Neuronal stem cell (in vitro differentiated cells): ENCODE results near the gene ROR1.

Experiments
- DNase-seq: peaks from one replicate; pipeline ENCODE4 v3.0.0-alpha.2; 2013; ENCODE audit warnings: low spot score
- H2AFZ ChIP-seq: one replicate; pipeline ENCODE4 v1.6.1; 2013; ENCODE audit warnings: mild to moderate bottlenecking, low read length, inconsistent platforms
- H2AK5ac ChIP-seq: 2 replicates; pipeline ENCODE4 v1.6.1; 2013; ENCODE audit warnings: low read depth, mild to moderate bottlenecking, inconsistent platforms, low read length, moderate library complexity, mixed read lengths
- H2BK120ac ChIP-seq: 2 replicates; pipeline ENCODE4 v1.6.1; 2013; ENCODE audit warnings: low read depth, mild to moderate bottlenecking, inconsistent platforms, low read length, moderate library complexity, mixed read lengths
- H2BK12ac ChIP-seq: one replicate; pipeline ENCODE4 v1.6.1; 2013; ENCODE audit warnings: low read length, inconsistent platforms
- H2BK15ac ChIP-seq: 2 replicates; pipeline ENCODE4 v1.6.1; 2013; ENCODE audit warnings: mild to moderate bottlenecking, low read length, inconsistent platforms, mixed read lengths
- H2BK5ac ChIP-seq: one replicate; pipeline ENCODE4 v1.6.1; 2013; ENCODE audit warnings: inconsistent platforms, mild to moderate bottlenecking, low read length, moderate library complexity
- H3K14ac ChIP-seq: one replicate; pipeline ENCODE4 v1.6.1; 2013; ENCODE audit warnings: low read length, inconsistent platforms
- H3K18ac ChIP-seq: 2 replicates; pipeline ENCODE4 v1.6.1; 2013; ENCODE audit warnings: low read length, inconsistent platforms
- H3K23ac ChIP-seq: 2 replicates; pipeline ENCODE4 v1.6.1; 2013; ENCODE audit warnings: low read depth, mild to moderate bottlenecking, mixed read lengths, low read length, inconsistent platforms; ENCODE audit not compliant: poor library complexity
- H3K27ac ChIP-seq: replicated peaks from 3 replicates; pipeline ENCODE4 v1.5.1; 2013; ENCODE audit warnings: low read length, inconsistent platforms
- H3K27me3 ChIP-seq, 3 experiments: 2 replicates each; pipeline ENCODE4 v1.6.1; 2013; ENCODE audit warnings: low read length in 3 of 3, mild to moderate bottlenecking in 2 of 3, inconsistent platforms in 1 of 3, low read depth in 1 of 3, mixed read lengths in 1 of 3, moderate library complexity in 1 of 3; ENCODE audit not compliant: control insufficient read depth in 3 of 3, insufficient read depth in 3 of 3
- H3K36me3 ChIP-seq, 2 donors: replicated peaks in 1 of 2; 2 replicates each; pipeline ENCODE4 v1.6.1; 2013; ENCODE audit warnings: low read length in 2 of 2; ENCODE audit not compliant: control insufficient read depth in 2 of 2, insufficient read depth in 2 of 2
- H3K4ac ChIP-seq: 2 replicates; pipeline ENCODE4 v1.6.1; 2013; ENCODE audit warnings: inconsistent platforms, mild to moderate bottlenecking, low read length, moderate library complexity
- H3K4me1 ChIP-seq, 2 donors: 1 replicate in 1 of 2; 2 replicates in 1 of 2; pipeline ENCODE4 v1.6.1; 2013; ENCODE audit warnings: low read length in 2 of 2, low read depth in 1 of 2; ENCODE audit not compliant: control insufficient read depth in 2 of 2, insufficient read depth in 1 of 2
- H3K4me2 ChIP-seq: one replicate; pipeline ENCODE4 v1.6.1; 2013; ENCODE audit warnings: mild to moderate bottlenecking, low read length, inconsistent platforms; ENCODE audit not compliant: insufficient read depth, poor library complexity, severe bottlenecking
- H3K4me3 ChIP-seq, 2 donors: 2 replicates each; pipeline ENCODE4 v1.5.1; 2013; ENCODE audit warnings: low read length in 2 of 2, mild to moderate bottlenecking in 2 of 2, inconsistent platforms in 1 of 2, moderate library complexity in 1 of 2
- H3K79me1 ChIP-seq: one replicate; pipeline ENCODE4 v1.6.1; 2013; ENCODE audit warnings: low read depth, mild to moderate bottlenecking, inconsistent platforms, low read length, moderate library complexity
- H3K9ac ChIP-seq: one replicate; pipeline ENCODE4 v1.6.1; 2013; ENCODE audit warnings: mild to moderate bottlenecking, low read depth, low read length, inconsistent platforms; ENCODE audit not compliant: poor library complexity
- H3K9me3 ChIP-seq, 2 donors: replicated peaks in 1 of 2; 2 replicates each; pipeline versions ENCODE3 to v1.6.1; 2013; ENCODE audit warnings: low read length in 2 of 2, mild to moderate bottlenecking in 2 of 2, inconsistent platforms in 1 of 2, low read depth in 1 of 2, mixed read lengths in 1 of 2, moderate library complexity in 1 of 2; ENCODE audit not compliant: control insufficient read depth in 2 of 2, insufficient read depth in 1 of 2
- H4K8ac ChIP-seq: one replicate; pipeline ENCODE4 v1.6.1; 2013; ENCODE audit warnings: low read depth, mild to moderate bottlenecking, inconsistent platforms, low read length, moderate library complexity
- H4K91ac ChIP-seq: one replicate; pipeline ENCODE4 v1.6.1; 2013; ENCODE audit warnings: low read length, low read depth, mild to moderate bottlenecking, inconsistent platforms; ENCODE audit not compliant: poor library complexity
- WGBS, 2 donors: extraction: QIAGEN DNeasy Blood & Tissue Kit; methylation state at CpG; one replicate each; pipeline ENCODE4 v1.1.7; 2013; ENCODE audit warnings: missing lambda C conversion rate in 2 of 2, mixed read lengths in 1 of 2; ENCODE audit not compliant: insufficient read length in 2 of 2, insufficient replicate concordance in 1 of 2; ENCODE audit errors: extremely low coverage in 2 of 2; 5-methylcytosine and 5-hydroxymethylcytosine counted together

The ROR1 gene

DNA sequence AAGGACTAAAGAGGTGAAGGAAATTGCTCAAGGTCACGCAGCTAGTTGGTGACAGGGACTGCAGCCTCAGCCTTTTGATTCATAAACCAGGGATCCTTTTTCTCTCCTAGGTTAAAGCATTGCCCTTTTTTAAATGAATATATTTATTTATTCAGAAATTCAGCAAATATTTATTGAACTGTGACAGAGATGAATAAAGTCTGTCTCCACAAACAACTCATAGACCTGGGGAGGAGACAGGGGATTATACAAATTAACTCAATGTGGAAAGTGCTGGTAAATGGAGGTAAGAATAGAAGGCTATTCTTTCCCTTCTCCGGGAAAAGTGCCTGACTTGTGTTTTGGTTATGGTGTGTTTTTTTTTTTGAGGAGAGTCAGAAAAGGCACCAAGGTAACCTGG is 110.7 kb downstream of the ROR1 start:
- no peak overlapping the region for H3K4me2 ChIP-seq
- H3K4me1 ChIP-seq: peaks cover 4 to 11% of the 10 kb centered on the region in 2 donors
- no peak overlapping the region for H3K18ac ChIP-seq
- H3K9me3 ChIP-seq: no peaks in the 10 kb centered on the region
- H3K4ac ChIP-seq: no peak overlapping the region
- H2BK12ac ChIP-seq: no peak overlapping the region
- no peaks in the 10 kb centered on the region for H3K36me3 ChIP-seq
- no peak overlapping the region for H2AFZ ChIP-seq
- H4K8ac ChIP-seq: no peak overlapping the region
- no peak overlapping the region for H3K14ac ChIP-seq
- H2BK5ac ChIP-seq: no peak overlapping the region
- H3K23ac ChIP-seq: no peak overlapping the region
- no peak overlapping the region for H3K4me3 ChIP-seq
- no peak overlapping the region for H3K9ac ChIP-seq
- H2BK15ac ChIP-seq: no peak overlapping the region
- H3K27ac ChIP-seq: no peak overlapping the region
- WGBS, 2 donors: no CpG with 5 or more reads among the region's 2 CpGs
- H3K79me1 ChIP-seq: no peaks in the 10 kb centered on the region
- H3K27me3 ChIP-seq: no peaks in the 10 kb centered on the region
- H2AK5ac ChIP-seq: no peak overlapping the region
- no peak overlapping the region for H2BK120ac ChIP-seq
- DNase-seq: no peak
- H4K91ac ChIP-seq: no peak overlapping the region

- H3K18ac ChIP-seq: no peak overlapping the region
- no peak overlapping the region for H3K27ac ChIP-seq
- no peak overlapping the region for H3K9ac ChIP-seq
- H2BK120ac ChIP-seq: no peak overlapping the region
- no peak for DNase-seq
- peaks cover 4 to 11% of the 10 kb centered on the region in 2 donors for H3K4me1 ChIP-seq
- no peak overlapping the region for H3K23ac ChIP-seq
- H2BK12ac ChIP-seq: no peak overlapping the region
- H3K79me1 ChIP-seq: no peaks in the 10 kb centered on the region
- no peak overlapping the region for H4K91ac ChIP-seq
- H4K8ac ChIP-seq: no peak overlapping the region
- no peak overlapping the region for H3K14ac ChIP-seq
- no peak overlapping the region for H2AFZ ChIP-seq
- no CpG with 5 or more reads among the region's 10 CpGs for WGBS, 2 donors
- no peak overlapping the region for H3K4me3 ChIP-seq
- H3K9me3 ChIP-seq: peaks cover 0 to 3% of the 10 kb centered on the region in 2 donors
- no peak overlapping the region for H3K4me2 ChIP-seq
- H2AK5ac ChIP-seq: no peak overlapping the region
- H2BK15ac ChIP-seq: no peak overlapping the region
- H3K27me3 ChIP-seq: no peaks in the 10 kb centered on the region
- H2BK5ac ChIP-seq: no peak overlapping the region
- H3K4ac ChIP-seq: no peak overlapping the region
- no peaks in the 10 kb centered on the region for H3K36me3 ChIP-seq
Observed at GRCh38 chr1:63885899-63886298, 112.1 kb downstream of the ROR1 start.

GRCh38 chr1:63886340-63886739 is 112.5 kb downstream of the ROR1 start:
- Histone ChIP-seq H2AFZ (no peak overlapping the region), H3K4ac (no peak overlapping the region), H3K18ac (no peak overlapping the region), H3K9ac (no peak overlapping the region), H3K9me3 (peaks cover 0 to 3% of the 10 kb centered on the region in 2 donors), H2BK15ac (no peak overlapping the region), H3K4me3 (no peak overlapping the region), H3K4me2 (no peak overlapping the region), H2BK5ac (no peak overlapping the region), H4K91ac (no peak overlapping the region), H3K36me3 (no peaks in the 10 kb centered on the region), H3K27me3 (no peaks in the 10 kb centered on the region), H3K14ac (no peak overlapping the region), H2BK12ac (no peak overlapping the region), H3K23ac (no peak overlapping the region), H3K4me1 (peaks cover 4 to 11% of the 10 kb centered on the region in 2 donors), H3K79me1 (no peaks in the 10 kb centered on the region), H2AK5ac (no peak overlapping the region), H2BK120ac (no peak overlapping the region), H3K27ac (no peak overlapping the region), H4K8ac (no peak overlapping the region)
- no peak for DNase-seq
- WGBS, 2 donors: no CpG with 5 or more reads among the region's 3 CpGs

GRCh38 chr1:63887809-63888208 is 114.0 kb downstream of the ROR1 start:
- Histone ChIP-seq H3K79me1 (no peaks in the 10 kb centered on the region), H2BK12ac (no peak overlapping the region), H3K14ac (no peak overlapping the region), H2AK5ac (no peak overlapping the region), H2AFZ (no peak overlapping the region), H3K18ac (no peak overlapping the region), H2BK120ac (no peak overlapping the region), H3K4me2 (no peak overlapping the region), H4K91ac (no peak overlapping the region), H3K4me3 (no peak overlapping the region), H2BK5ac (no peak overlapping the region), H3K23ac (no peak overlapping the region), H3K4ac (no peak overlapping the region), H3K9me3 (peaks cover 0 to 3% of the 10 kb centered on the region in 2 donors), H3K27ac (no peak overlapping the region), H3K4me1 (peaks cover 5 to 14% of the 10 kb centered on the region in 2 donors), H3K9ac (no peak overlapping the region), H4K8ac (no peak overlapping the region), H3K27me3 (no peaks in the 10 kb centered on the region), H2BK15ac (no peak overlapping the region), H3K36me3 (no peaks in the 10 kb centered on the region)
- no CpG with 5 or more reads among the region's 2 CpGs for WGBS, 2 donors
- no peak for DNase-seq
